Uterus (tissue), 2 donors: ENCODE results near the gene C4orf50.

Experiments used
- POLR2A ChIP-seq, 2 donors: fragments of 450-650 bp; IDR thresholded peaks; one replicate each; pipeline ENCODE4 v1.6.1; 2016; ENCODE audit warnings: antibody characterized with exemption in 2 of 2, mild to moderate bottlenecking in 1 of 2, moderate library complexity in 1 of 2
- TF ChIP-seq, protein P1 (sequence below), 4 experiments: fragments of 200-600 bp in 2 of 4; fragments of 450-650 bp in 2 of 4; sonication (generic) in 2 of 4; IDR thresholded peaks; one replicate each; pipeline ENCODE4 v1.5.1; 2016 to 2019; ENCODE audit warnings: antibody characterized with exemption in 4 of 4, mild to moderate bottlenecking in 2 of 4, moderate library complexity in 1 of 4

DNA sequence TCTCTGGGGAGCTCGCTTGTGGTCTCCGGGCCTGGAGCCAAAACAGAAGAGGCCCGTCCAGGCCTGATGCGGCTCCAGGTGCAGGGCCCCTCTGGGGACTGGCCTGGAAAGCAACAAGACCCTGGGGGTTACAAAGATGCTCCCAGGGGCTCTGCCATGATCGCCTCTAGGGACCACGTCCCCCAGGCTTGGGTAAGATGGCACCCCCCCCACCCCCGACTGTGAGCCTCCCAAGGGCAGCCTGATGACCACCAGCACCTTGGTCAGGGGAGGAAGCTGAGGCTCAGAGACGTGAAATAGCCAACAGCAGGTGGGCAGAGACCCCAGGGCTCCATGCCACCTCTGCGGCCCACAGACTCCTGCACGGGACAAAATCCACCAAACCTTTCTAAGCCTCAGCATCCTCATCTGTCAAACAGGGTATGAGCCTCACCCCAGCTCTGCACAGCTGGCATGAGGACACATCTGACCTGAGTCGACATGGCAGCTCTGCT lies 25.4 kb downstream of the C4orf50 start:
- TF ChIP-seq POLR2A (IDR thresholded peaks at IDR 0.05) = no peak
- TF ChIP-seq, protein P1, sequence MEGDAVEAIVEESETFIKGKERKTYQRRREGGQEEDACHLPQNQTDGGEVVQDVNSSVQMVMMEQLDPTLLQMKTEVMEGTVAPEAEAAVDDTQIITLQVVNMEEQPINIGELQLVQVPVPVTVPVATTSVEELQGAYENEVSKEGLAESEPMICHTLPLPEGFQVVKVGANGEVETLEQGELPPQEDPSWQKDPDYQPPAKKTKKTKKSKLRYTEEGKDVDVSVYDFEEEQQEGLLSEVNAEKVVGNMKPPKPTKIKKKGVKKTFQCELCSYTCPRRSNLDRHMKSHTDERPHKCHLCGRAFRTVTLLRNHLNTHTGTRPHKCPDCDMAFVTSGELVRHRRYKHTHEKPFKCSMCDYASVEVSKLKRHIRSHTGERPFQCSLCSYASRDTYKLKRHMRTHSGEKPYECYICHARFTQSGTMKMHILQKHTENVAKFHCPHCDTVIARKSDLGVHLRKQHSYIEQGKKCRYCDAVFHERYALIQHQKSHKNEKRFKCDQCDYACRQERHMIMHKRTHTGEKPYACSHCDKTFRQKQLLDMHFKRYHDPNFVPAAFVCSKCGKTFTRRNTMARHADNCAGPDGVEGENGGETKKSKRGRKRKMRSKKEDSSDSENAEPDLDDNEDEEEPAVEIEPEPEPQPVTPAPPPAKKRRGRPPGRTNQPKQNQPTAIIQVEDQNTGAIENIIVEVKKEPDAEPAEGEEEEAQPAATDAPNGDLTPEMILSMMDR (IDR thresholded peaks at IDR 0.05) = no peak
